GM21737 (cell line): ENCODE measurements around the gene CD3D.
"Not testable (repeated sequence)": the region's sequence is repeated elsewhere in the genome, so short reads cannot be mapped to it uniquely, and the experiment has no call there.

ENCODE experiments used
- ATAC-seq: cut with Tn5 transposase; IDR thresholded peaks from one replicate; pipeline ENCODE4 v1.9.1; 2021; ENCODE audit warnings: mild to moderate bottlenecking, moderate library complexity; ENCODE audit not compliant: unreplicated experiment

CD3D gene

GRCh38 chr11:118339281-118339961, 3.1 kb downstream of the CD3D start:
- ATAC-seq, result no peak

- ATAC-seq, result no peak
These were observed 3.9 kb downstream of the CD3D start for GRCh38 chr11:118338637-118339061.

GRCh38 chr11:118334745-118335144, 7.8 kb downstream of the CD3D start:
- ATAC-seq, result no peak

DNA sequence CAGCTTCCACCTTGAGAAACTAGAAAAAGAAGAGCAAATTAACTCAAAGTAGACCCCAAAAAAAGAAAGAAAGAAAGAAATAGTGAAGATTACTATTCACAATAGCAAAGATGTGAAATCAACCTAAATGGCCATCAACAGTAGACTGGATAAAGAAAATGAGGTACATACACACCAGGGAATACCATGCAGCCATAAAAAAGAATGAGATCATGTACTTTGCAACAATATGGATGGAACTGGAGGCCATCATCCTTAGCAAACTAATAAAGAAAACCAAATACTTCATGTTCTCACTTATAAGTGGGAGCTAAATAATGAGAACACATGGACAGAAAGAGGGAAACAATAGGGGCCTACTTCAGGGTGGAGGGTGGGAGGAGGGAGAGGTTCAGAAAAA, 13.8 kb downstream of the CD3D start:
- no peak for ATAC-seq

- no peak for ATAC-seq
These were observed 17.2 kb downstream of the CD3D start for GRCh38 chr11:118325283-118325682.

DNA sequence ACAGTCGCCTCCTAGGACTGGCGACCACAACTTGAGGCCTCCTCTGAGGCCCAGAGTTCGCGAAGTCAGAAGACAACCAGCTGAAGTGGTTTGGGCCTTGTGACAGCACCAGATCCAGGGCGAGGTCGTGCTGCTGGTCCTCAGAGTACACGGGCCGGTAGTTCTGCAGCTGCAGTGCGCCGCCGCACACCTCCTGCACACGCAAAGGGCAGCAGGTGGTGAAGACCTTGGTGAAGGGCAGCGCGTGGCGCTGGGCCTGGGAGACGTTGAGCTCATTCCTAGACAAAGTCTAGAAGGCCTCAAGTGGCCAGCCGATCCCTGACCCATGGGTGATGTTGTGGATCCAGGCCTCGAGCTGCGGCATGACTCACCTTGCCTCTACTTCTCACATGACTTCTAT, 19.8 kb downstream of the CD3D start:
- ATAC-seq, result no peak

DNA sequence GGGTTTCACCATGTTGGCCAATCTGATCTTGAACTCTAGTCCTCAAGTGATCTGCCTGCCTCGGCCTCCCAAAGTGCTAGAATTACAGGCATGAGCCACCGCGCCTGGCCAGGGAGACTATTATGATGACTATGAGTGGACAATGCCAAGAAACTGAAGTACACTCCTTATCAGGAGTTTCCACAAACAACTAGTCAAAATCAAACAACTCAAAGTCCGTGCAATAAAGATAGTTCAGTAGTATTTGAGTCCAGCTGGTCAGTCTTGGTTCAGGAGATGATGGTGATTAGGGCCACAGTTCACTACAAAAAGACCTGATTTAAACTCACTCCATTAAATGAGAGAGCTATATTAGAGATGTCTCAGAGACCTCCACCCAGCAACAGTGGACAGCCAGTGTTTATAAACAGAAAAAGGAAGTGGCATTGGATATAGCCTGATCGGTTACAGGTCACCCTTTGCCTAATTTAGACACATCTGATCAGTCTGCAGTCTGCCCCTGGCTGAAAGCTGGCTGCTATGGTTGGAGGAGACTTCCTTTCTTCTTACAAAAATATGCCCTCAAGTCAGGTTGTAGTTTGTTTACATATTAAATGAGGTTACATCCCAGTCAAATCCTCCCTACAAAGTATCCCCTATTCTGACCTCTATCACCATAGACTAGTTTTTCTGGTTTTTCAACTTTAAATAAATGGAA, 21.0 kb downstream of the CD3D start:
- no peak for ATAC-seq

- no peak for ATAC-seq
These were observed 22.0 kb downstream of the CD3D start for GRCh38 chr11:118320515-118320914.

- ATAC-seq, result no peak
These were observed 23.2 kb downstream of the CD3D start for GRCh38 chr11:118319337-118319707.

GRCh38 chr11:118318581-118319336, 23.7 kb downstream of the CD3D start:
- ATAC-seq, result no peak

DNA sequence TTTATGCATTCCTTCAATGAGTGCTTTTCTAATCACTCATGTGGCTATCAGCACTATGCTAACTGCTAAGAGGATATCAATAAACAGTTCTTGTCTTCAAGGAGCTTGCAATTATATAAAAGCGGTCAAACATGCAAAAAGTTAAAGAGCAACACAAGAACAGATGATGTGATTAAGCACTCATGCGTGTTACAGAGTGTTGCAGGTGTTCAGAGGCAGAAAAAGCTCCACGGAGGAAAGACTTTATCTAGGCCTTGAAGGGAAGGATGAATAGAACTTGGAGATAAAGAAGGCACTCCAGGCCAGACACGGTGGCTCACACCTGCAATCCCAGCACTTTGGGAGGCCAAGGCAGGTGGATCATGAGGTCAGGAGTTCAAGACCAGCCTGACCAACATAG, 24.4 kb downstream of the CD3D start:
- ATAC-seq, result no peak

- no peak for ATAC-seq
These were observed 27.5 kb downstream of the CD3D start for GRCh38 chr11:118314988-118315411.

GRCh38 chr11:118313242-118313641, 29.3 kb downstream of the CD3D start:
- ATAC-seq, result no peak

- ATAC-seq, result no peak
These were observed 30.2 kb downstream of the CD3D start for GRCh38 chr11:118312328-118312727.

DNA sequence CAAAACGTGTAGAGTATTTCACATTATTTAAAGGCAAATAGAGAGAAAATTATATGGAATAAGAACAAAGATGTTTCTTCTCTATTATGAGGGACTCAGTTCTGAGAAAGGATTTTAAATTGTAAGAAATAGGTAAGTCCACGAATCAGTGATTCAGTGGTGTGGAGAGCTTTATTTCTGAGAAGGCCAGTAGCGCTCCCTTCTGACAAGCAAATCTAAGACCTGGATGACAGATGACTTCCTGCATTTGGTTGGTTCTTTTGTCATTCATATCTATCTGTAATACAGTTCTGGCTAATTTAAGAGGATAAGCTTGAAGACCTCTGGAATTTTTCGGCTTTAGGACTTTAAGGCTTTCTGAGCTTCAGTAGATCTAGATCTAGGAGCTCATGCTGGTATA, 31.0 kb downstream of the CD3D start:
- ATAC-seq, result no peak

GRCh38 chr11:118310781-118311485, 31.6 kb downstream of the CD3D start:
- ATAC-seq, result no peak

DNA sequence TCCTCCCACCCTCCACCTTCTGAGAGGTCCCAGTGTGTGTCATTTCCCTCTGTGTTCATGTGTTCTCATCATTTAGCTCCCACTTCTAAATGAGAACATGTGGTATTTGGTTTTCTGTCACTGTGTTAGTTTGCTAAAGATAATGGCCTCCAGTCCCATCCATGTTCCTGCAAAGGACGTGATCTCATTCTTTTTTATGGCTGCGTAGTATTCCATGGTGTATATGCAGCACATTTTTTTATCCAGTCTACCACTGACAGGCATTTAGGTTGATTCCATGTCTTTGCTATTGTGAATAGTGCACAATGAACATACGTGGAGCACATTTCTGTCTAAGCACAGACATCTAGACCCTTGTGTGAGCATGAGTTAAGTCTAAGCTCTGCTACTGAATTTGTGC, 32.2 kb downstream of the CD3D start:
- ATAC-seq, result no peak

GRCh38 chr11:118308995-118309528, 33.4 kb downstream of the CD3D start:
- not testable (repeated sequence) for ATAC-seq

DNA sequence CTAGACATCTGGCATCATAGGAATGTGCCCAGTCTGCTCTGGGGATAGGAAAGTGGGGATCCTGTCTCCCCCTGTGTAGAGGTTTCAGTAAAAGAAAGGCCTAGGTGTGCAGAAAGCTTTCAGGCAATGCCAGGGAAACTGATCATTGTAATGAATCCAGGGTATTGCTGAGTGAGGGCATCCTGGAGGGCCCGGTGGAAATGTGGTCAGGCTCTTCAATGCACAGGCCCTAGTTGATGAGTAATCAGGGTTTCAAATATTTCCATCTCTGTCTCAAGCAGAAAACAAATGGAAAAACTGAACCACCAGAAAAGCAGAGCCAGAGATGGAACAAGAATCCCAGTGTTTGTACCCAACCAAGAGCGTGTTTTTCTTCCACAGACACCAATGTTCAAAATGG, 35.9 kb downstream of the CD3D start:
- no peak for ATAC-seq

DNA sequence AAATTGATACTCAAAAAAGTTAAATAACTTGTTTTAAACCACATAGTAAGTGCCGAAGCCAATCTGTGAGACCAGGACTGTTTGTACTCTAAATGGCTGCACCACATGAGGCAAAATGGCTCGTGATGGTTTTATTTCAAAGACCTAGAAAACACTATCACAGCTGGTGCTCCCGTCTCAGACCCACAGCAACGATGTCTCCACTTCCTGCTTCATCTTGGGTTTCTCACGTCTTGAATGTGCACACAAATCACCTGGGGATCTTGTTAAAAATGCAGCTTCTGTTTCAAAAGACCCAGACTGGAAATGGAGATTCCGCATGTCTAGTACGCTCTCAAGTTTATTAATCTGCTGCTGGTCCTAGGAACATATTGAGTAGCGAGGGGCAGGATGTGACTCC, 36.8 kb downstream of the CD3D start:
- no peak for ATAC-seq
